GM12872 (cell line): Measurements from ENCODE around the gene COL6A1.

Source experiments
- CTCF ChIP-seq: IDR thresholded peaks from 3 replicates; pipeline ENCODE4 v1.5.1; 2011; ENCODE audit warnings: low read depth, mild to moderate bottlenecking, low read length, moderate library complexity; ENCODE audit not compliant: insufficient read depth

COL6A1 gene

GRCh38 chr21:45983981-45984551 lies 2.5 kb downstream of the COL6A1 start:
- TF ChIP-seq CTCF = no peak

- TF ChIP-seq CTCF = no peak
Measured at GRCh38 chr21:45984584-45985095, 3.1 kb downstream of the COL6A1 start.

GRCh38 chr21:45985471-45986315 lies 4.1 kb downstream of the COL6A1 start:
- TF ChIP-seq CTCF = no peak

- TF ChIP-seq CTCF = no peak
Measured at GRCh38 chr21:45986316-45987051, 4.9 kb downstream of the COL6A1 start.

DNA sequence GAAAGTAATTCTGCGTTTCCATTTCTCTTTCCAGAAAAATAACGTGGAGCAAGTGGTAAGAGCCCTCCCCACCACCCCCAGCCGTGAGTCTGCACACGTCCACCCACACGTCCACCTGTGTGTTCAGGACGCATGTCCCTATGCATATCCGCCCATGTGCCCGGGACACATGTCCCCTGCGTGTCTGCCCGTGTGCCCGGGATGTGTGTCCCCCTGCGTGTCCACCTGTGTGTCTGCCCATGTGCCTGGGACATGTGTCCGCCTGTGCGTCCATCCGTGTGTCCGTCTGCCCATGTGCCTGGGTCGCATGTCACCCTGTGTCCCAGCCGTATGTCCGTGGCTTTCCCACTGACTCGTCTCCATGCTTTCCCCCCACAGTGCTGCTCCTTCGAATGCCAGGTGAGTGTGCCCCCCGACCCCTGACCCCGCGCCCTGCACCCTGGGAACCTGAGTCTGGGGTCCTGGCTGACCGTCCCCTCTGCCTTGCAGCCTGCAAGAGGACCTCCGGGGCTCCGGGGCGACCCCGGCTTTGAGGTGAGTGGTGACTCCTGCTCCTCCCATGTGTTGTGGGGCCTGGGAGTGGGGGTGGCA lies 5.6 kb downstream of the COL6A1 start:
- TF ChIP-seq CTCF = no peak

DNA sequence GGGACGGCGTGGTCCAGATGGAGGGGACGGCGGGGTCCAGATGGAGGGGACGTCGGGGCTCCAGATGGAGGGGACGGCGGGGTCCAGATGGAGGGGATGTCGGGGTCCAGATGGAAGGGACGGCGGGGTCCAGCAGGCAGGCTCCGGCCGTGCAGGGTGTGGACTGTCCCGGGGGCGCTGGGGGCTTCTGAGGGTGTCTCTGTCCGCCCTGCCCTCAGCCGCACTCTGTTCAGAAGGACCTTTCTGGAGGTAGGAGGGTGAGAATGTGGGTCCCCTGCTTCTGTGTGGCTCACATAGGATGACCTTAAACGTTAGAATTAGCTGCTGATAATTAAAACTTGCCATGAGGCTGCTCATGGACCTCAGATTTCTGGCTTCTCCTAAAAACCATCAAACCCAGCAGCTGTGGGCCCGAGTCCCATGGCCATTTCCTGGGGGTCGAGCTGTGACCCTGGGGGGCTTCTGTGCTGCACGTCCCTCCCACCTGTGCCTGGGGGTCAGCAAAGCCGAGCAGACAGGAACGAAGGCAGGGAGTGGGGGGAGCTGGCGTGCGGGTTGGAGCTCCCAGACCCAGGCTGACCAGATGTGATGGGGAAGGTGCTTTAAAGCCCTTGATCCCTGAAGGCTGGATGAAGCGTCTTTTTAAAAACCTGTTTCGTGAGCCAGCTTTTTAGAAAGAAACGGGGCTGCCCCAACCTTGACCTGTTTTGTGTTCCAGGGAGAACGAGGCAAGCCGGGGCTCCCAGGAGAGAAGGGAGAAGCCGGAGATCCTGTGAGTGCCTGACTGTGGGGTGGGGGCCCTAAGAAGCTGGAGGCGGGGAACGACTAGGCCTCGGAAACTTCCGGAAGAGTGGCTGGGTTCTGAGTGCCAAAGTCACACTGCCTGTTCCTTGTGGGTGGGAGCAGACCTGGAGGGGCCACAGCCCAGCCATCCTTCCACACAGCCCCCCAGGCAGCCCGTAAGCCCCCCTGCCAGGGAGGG lies 7.1 kb downstream of the COL6A1 start:
- no peak for TF ChIP-seq CTCF
